T-helper 1 cell treated with Interleukin-12 subunit alpha and Interleukin-12 subunit beta and Interleukin-4 antibody, amounts not matched to agents 30 μg/mL and 1 μg/mL, for 36 hours (primary cell): Measurements from ENCODE around the gene CAMTA1.

Experiments
- H3K27ac Mint-ChIP-seq: one replicate; pipeline ENCODE4 v1.8.0; 2021; ENCODE audit warnings: mild to moderate bottlenecking, mixed read lengths
- H3K27me3 Mint-ChIP-seq: one replicate; pipeline ENCODE4 v1.8.0; 2021; ENCODE audit warnings: low read depth, mixed read lengths
- H3K36me3 Mint-ChIP-seq: one replicate; pipeline ENCODE4 v1.8.0; 2021; ENCODE audit warnings: low read depth, mixed read lengths
- H3K4me1 Mint-ChIP-seq: one replicate; pipeline ENCODE4 v1.8.0; 2021; ENCODE audit warnings: low read depth, mixed read lengths
- H3K4me3 Mint-ChIP-seq: one replicate; pipeline ENCODE4 v1.8.0; 2021; ENCODE audit warnings: mild to moderate bottlenecking, moderate library complexity, mixed read lengths
- H3K9me3 Mint-ChIP-seq: one replicate; pipeline ENCODE4 v1.8.0; 2021; ENCODE audit warnings: mixed read lengths

CAMTA1 gene

GRCh38 chr1:7441143-7441841 lies 656.0 kb downstream of the CAMTA1 start:
- no peak overlapping the region for H3K4me3 Mint-ChIP-seq
- H3K9me3 Mint-ChIP-seq, result no peaks in the 10 kb centered on the region
- no peaks in the 10 kb centered on the region for H3K36me3 Mint-ChIP-seq
- no peaks in the 10 kb centered on the region for H3K4me1 Mint-ChIP-seq
- H3K27ac Mint-ChIP-seq, result no peak overlapping the region
- no peaks in the 10 kb centered on the region for H3K27me3 Mint-ChIP-seq

GRCh38 chr1:7442036-7442435 lies 656.8 kb downstream of the CAMTA1 start:
- no peak overlapping the region for H3K4me3 Mint-ChIP-seq

DNA sequence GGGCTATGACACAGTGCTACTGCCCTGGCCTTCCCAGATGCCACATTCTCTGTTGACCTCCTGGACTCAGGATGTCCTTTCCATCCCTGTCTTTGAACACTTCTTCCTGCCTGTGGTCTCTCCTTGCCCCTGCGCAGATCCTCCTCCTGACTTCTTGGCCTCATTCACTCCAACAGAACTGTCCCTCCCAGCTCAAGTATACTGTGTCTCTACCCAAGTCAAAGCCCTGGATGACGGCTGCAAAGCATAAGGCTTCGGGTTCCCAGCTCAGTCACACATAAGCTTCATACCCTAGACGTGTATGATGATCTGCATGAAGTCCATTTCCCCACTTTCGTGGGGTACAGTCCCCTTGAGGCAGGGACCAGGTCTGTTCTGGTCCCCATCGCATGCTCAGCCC lies 657.7 kb downstream of the CAMTA1 start:
- Mint-ChIP-seq H3K4me1 (no peaks in the 10 kb centered on the region), H3K9me3 (no peaks in the 10 kb centered on the region), H3K4me3 (no peak overlapping the region), H3K27ac (no peak overlapping the region), H3K36me3 (no peaks in the 10 kb centered on the region), H3K27me3 (no peaks in the 10 kb centered on the region)

More at GRCh38 chr1:7442036-7442435, 656.8 kb downstream of the CAMTA1 start:
- H3K9me3 Mint-ChIP-seq, result no peaks in the 10 kb centered on the region
- H3K36me3 Mint-ChIP-seq, result no peaks in the 10 kb centered on the region
- no peaks in the 10 kb centered on the region for H3K27me3 Mint-ChIP-seq
- no peaks in the 10 kb centered on the region for H3K4me1 Mint-ChIP-seq
- no peak overlapping the region for H3K27ac Mint-ChIP-seq

GRCh38 chr1:7444363-7444762 lies 659.1 kb downstream of the CAMTA1 start:
- Mint-ChIP-seq H3K4me3 (no peak overlapping the region), H3K9me3 (no peaks in the 10 kb centered on the region), H3K4me1 (no peaks in the 10 kb centered on the region), H3K36me3 (no peaks in the 10 kb centered on the region), H3K27me3 (no peaks in the 10 kb centered on the region), H3K27ac (no peak overlapping the region)

DNA sequence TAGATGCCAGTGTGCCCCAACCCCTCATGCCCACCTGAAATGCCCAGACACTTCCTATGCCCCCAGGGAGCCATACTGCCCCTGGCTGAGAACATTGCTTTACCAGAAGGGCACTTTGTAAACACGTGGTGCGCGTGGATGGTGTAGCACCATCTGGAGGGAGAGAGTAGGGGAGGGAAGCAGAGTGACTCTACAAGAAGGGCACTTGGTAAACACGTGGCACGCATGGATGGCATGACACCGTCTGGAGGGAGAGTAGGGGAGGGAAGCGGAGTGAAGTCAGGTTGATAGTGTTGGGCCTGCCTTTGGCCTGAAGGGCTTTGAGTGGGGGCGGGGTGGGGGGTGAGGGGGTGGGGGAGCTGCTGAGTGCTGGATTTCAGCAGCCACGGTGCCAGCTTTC lies 661.8 kb downstream of the CAMTA1 start:
- Mint-ChIP-seq H3K27ac (no peak overlapping the region), H3K4me1 (no peaks in the 10 kb centered on the region), H3K36me3 (no peaks in the 10 kb centered on the region), H3K27me3 (no peaks in the 10 kb centered on the region), H3K9me3 (no peaks in the 10 kb centered on the region), H3K4me3 (no peak overlapping the region)

- H3K9me3 Mint-ChIP-seq, result no peaks in the 10 kb centered on the region
- H3K4me3 Mint-ChIP-seq, result no peak overlapping the region
- H3K27me3 Mint-ChIP-seq, result no peaks in the 10 kb centered on the region
- H3K4me1 Mint-ChIP-seq, result no peaks in the 10 kb centered on the region
- H3K27ac Mint-ChIP-seq, result no peak overlapping the region
- H3K36me3 Mint-ChIP-seq, result no peaks in the 10 kb centered on the region
Observed at GRCh38 chr1:7447736-7448135, 662.5 kb downstream of the CAMTA1 start.

DNA sequence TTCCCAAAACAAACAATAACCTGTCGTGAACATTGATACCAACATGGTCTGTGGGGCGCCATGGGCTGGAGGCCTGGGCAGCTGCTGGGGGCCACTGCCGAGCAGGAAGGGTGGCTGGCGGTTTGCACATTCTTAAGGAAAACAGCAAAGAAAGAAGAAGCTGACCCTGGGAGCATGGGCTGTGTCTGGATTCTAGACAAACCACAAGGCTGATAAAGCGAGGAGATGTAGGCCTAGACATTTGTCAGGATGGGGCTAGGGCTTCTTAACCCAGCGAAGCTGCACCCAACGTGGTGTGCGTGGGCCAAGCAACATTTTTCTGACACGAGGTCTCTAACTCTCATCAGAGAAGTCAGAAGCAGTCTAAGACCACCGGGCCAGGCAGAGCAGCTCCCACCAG lies 663.7 kb downstream of the CAMTA1 start:
- H3K27ac Mint-ChIP-seq, result no peak overlapping the region
- no peaks in the 10 kb centered on the region for H3K4me1 Mint-ChIP-seq
- no peaks in the 10 kb centered on the region for H3K9me3 Mint-ChIP-seq
- no peak overlapping the region for H3K4me3 Mint-ChIP-seq
- no peaks in the 10 kb centered on the region for H3K27me3 Mint-ChIP-seq
- H3K36me3 Mint-ChIP-seq, result no peaks in the 10 kb centered on the region

GRCh38 chr1:7449750-7450149 lies 664.5 kb downstream of the CAMTA1 start:
- no peak overlapping the region for H3K27ac Mint-ChIP-seq
- no peaks in the 10 kb centered on the region for H3K36me3 Mint-ChIP-seq
- H3K9me3 Mint-ChIP-seq, result no peaks in the 10 kb centered on the region

GRCh38 chr1:7450838-7451237 lies 665.6 kb downstream of the CAMTA1 start:
- H3K9me3 Mint-ChIP-seq, result no peaks in the 10 kb centered on the region
- H3K4me3 Mint-ChIP-seq, result no peak overlapping the region

More at GRCh38 chr1:7449750-7450149, 664.5 kb downstream of the CAMTA1 start:
- Mint-ChIP-seq H3K27me3 (no peaks in the 10 kb centered on the region), H3K4me1 (no peaks in the 10 kb centered on the region), H3K4me3 (no peak overlapping the region)

DNA sequence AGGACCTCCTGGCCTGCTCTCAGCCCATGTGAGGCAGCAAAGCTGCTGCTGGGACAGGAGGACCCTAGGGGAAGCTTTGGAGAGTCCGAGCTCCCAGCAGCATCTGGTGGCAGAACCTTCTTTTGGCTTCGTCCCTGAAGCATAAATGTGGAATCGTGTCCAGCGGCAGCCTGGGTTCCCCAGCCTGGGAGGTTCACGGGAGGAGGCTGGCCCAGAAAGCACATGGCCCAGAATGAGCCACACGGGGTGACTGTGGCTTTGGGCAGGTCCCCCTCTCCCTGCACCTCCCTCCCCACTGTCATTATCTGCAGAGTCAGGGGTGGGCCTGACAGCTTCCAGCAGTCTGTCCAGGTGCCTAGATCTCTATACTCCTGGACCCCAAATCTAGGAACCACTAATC lies 667.8 kb downstream of the CAMTA1 start:
- no peak overlapping the region for H3K27ac Mint-ChIP-seq
- no peaks in the 10 kb centered on the region for H3K4me1 Mint-ChIP-seq
- H3K9me3 Mint-ChIP-seq, result no peaks in the 10 kb centered on the region
- no peaks in the 10 kb centered on the region for H3K27me3 Mint-ChIP-seq
- H3K36me3 Mint-ChIP-seq, result no peaks in the 10 kb centered on the region
- no peak overlapping the region for H3K4me3 Mint-ChIP-seq

More at GRCh38 chr1:7450838-7451237, 665.6 kb downstream of the CAMTA1 start:
- H3K4me1 Mint-ChIP-seq, result no peaks in the 10 kb centered on the region
- H3K36me3 Mint-ChIP-seq, result no peaks in the 10 kb centered on the region
- no peak overlapping the region for H3K27ac Mint-ChIP-seq
- no peaks in the 10 kb centered on the region for H3K27me3 Mint-ChIP-seq

GRCh38 chr1:7454052-7454815 lies 669.0 kb downstream of the CAMTA1 start:
- no peaks in the 10 kb centered on the region for H3K4me1 Mint-ChIP-seq
- no peak overlapping the region for H3K27ac Mint-ChIP-seq
- H3K9me3 Mint-ChIP-seq, result no peaks in the 10 kb centered on the region
- no peak overlapping the region for H3K4me3 Mint-ChIP-seq
- H3K27me3 Mint-ChIP-seq, result no peaks in the 10 kb centered on the region
- no peaks in the 10 kb centered on the region for H3K36me3 Mint-ChIP-seq

DNA sequence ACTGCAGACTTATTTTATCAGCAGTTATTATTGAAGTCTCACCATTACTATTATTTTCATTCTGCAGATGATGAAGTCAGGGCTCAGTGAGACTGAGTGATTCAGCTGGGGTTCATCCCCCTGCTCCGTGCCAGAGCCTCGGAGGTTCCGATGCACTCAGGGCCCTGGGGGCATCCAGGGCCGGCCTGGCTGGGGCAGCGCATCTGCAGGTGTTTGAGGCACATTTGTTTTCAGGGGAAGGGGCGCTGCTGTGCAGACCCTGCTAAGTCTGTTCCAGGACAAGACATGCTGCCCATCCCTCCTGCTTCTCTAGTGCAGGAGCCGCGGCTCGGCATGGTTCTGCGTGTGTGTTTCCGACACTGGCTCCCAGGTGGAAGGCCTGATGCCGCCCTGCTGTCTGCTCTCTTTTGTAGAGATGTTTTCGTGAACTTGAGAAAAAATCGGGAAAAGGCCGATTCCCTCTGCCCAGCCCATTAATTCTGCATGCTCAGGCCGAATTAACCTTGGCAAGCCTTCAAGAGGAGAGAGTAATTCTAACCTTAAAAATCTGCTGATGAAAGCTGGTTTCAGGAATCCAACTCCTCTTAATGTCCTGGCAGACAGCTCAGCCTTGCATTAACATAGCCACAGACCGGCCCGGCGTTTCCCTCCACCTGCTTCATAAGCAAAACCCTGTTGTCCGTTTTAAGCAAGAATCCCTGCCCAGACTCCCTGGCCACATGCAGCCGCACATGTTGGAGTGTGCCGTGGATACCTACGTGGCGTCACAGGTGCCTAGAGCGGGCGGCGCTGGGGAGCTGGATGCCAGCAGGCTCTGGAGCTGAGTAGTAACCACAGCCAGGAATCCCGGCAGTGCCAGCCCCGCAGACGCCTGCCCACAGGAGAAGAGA lies 669.9 kb downstream of the CAMTA1 start:
- no peaks in the 10 kb centered on the region for H3K36me3 Mint-ChIP-seq
- H3K9me3 Mint-ChIP-seq, result no peaks in the 10 kb centered on the region
- no peak overlapping the region for H3K4me3 Mint-ChIP-seq
- no peaks in the 10 kb centered on the region for H3K27me3 Mint-ChIP-seq
- no peaks in the 10 kb centered on the region for H3K4me1 Mint-ChIP-seq
- no peak overlapping the region for H3K27ac Mint-ChIP-seq

- no peaks in the 10 kb centered on the region for H3K27me3 Mint-ChIP-seq
Observed at GRCh38 chr1:7455796-7456721, 670.8 kb downstream of the CAMTA1 start.

DNA sequence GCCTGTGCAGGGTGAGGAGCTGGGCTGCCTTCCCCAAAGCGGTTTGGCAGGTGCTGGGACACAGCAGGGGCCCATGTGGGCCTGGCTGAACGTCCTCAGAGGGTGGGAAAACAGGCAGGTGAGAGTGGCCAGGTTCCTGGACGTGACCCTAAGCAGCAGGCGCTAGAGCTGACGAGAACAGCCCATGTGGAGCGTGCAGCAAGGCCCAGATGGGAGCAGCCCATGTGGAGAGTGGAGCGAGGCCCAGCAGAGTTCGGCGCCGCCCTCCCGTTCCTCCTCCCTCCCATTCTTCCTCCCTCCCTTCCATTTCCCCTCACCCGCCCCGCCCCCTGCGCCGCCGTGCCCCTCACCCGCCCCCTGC lies 671.4 kb downstream of the CAMTA1 start:
- Mint-ChIP-seq H3K4me3 (no peak overlapping the region), H3K27ac (no peak overlapping the region), H3K4me1 (no peaks in the 10 kb centered on the region), H3K9me3 (no peaks in the 10 kb centered on the region), H3K27me3 (no peaks in the 10 kb centered on the region), H3K36me3 (no peaks in the 10 kb centered on the region)

More at GRCh38 chr1:7455796-7456721, 670.8 kb downstream of the CAMTA1 start:
- H3K36me3 Mint-ChIP-seq, result no peaks in the 10 kb centered on the region
- no peak overlapping the region for H3K27ac Mint-ChIP-seq
- H3K4me1 Mint-ChIP-seq, result no peaks in the 10 kb centered on the region
- no peak overlapping the region for H3K4me3 Mint-ChIP-seq
- H3K9me3 Mint-ChIP-seq, result no peaks in the 10 kb centered on the region
